ENCODE measurements around the gene MT1E.

DNA sequence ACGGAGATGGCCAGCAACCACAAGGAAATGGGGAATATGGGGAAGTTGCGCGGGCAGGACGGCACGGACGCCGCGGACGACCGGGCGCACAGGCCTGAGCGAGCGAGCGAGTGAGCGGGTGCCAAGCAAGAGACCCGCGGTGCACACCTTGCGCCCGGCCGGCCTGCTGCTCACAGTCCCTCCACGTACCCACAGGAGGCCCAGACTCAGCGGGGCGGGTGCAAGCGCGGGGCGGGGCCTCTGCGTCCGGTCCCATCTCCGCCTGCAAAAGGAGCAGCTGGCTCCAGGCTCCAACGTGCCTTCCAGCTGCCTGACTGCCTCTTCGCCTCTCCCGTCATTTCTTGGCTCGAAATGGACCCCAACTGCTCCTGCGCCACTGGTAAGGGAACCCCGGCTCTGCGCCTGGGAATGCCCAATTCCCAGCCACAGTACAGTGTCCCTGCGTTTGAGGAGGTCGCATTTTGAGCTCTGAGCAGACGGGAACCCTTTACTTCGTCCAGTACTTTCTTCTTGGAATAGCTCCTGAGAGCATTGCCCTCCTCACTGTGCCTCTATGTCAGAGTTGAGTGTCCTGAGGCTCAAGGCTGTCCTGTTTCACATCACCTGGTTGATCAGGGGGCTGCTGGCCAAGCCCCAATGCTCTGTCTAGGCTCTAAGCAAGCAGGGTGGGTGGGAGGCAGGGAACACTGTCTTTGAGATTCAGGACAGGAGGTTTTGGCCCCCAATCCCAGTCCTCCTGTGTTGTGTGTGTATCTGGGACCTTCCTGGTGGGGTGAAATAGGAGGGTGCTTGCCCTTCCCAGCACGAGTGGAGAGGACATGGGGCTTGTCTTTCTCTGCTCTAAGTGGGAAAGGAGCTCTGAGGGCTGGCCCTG, 8.1 kb upstream of the MT1E start:
- TF ChIP-seq, protein P1, sequence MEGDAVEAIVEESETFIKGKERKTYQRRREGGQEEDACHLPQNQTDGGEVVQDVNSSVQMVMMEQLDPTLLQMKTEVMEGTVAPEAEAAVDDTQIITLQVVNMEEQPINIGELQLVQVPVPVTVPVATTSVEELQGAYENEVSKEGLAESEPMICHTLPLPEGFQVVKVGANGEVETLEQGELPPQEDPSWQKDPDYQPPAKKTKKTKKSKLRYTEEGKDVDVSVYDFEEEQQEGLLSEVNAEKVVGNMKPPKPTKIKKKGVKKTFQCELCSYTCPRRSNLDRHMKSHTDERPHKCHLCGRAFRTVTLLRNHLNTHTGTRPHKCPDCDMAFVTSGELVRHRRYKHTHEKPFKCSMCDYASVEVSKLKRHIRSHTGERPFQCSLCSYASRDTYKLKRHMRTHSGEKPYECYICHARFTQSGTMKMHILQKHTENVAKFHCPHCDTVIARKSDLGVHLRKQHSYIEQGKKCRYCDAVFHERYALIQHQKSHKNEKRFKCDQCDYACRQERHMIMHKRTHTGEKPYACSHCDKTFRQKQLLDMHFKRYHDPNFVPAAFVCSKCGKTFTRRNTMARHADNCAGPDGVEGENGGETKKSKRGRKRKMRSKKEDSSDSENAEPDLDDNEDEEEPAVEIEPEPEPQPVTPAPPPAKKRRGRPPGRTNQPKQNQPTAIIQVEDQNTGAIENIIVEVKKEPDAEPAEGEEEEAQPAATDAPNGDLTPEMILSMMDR (IDR thresholded peaks at IDR 0.05; ENCODE audit: low read length), result no peak
- TF ChIP-seq EZH2phosphoT487 (IDR thresholded peaks at IDR 0.05; ENCODE audit: low read length) (no peak), EZH2 (optimal IDR thresholded peaks at IDR 0.05; ENCODE audit: low read depth, low read length) (no peak)
